ENCODE data around the gene ZC3H4. TPM values are rescaled to one million over a fixed set of nuclear protein-coding genes. Genes with fewer than 3 reads are reported as not detected.
"Not testable (repeated sequence)": the region's sequence is repeated elsewhere in the genome, so short reads cannot be mapped to it uniquely, and the experiment has no call there.

ZC3H4 gene
- total RNA-seq, 4 donors from 2014 or later: 13.1 to 20.9 (median 18.0) TPM

DNA sequence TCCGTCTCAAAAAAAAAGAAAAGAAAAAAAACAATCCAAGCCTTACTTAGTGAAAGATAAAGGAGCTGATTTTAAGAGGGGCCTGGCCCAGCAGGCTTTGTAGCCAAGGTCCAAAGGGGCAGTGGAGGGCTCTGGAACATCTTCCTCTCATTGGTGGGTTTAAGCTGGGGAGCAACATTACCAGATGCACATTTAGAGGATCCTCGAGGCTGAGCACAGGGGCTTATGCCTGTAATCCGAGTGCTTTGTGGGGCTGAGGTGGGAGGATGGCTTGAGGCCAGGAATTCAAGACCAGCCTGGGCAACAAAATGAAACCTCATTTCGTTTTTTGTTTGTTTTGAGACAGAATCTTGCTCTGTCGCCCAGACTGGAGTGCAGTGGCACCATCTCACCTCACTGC is 57.2 kb downstream of the ZC3H4 start:
- ATAC-seq (ENCODE audit: low FRiP score) (no peak), DNase-seq (ENCODE audit: low spot score) (no peak)
- TF ChIP-seq, protein P1, sequence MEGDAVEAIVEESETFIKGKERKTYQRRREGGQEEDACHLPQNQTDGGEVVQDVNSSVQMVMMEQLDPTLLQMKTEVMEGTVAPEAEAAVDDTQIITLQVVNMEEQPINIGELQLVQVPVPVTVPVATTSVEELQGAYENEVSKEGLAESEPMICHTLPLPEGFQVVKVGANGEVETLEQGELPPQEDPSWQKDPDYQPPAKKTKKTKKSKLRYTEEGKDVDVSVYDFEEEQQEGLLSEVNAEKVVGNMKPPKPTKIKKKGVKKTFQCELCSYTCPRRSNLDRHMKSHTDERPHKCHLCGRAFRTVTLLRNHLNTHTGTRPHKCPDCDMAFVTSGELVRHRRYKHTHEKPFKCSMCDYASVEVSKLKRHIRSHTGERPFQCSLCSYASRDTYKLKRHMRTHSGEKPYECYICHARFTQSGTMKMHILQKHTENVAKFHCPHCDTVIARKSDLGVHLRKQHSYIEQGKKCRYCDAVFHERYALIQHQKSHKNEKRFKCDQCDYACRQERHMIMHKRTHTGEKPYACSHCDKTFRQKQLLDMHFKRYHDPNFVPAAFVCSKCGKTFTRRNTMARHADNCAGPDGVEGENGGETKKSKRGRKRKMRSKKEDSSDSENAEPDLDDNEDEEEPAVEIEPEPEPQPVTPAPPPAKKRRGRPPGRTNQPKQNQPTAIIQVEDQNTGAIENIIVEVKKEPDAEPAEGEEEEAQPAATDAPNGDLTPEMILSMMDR (IDR thresholded peaks at IDR 0.05): no peak

DNA sequence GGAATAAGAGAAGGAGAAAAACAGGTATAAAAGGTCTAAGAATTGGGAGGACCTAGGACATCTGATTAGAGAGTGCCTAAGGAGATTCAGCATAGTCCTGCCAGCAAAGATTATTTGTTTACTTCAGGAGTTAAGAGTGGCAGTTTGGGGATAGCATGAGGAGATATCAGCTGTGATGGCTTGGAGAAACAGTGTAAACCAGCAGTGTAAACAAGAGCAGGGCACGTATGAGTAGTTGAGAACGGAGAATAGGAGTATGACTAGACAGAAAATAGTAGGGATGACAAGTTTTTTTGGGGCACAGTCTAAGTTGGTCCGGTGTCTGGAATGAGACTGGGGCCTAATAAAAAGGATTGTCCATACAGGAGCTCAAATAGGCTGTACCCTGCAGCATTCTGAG is 63.0 kb downstream of the ZC3H4 start:
- not testable (repeated sequence) for ATAC-seq (ENCODE audit: low FRiP score); DNase-seq (ENCODE audit: low spot score)

DNA sequence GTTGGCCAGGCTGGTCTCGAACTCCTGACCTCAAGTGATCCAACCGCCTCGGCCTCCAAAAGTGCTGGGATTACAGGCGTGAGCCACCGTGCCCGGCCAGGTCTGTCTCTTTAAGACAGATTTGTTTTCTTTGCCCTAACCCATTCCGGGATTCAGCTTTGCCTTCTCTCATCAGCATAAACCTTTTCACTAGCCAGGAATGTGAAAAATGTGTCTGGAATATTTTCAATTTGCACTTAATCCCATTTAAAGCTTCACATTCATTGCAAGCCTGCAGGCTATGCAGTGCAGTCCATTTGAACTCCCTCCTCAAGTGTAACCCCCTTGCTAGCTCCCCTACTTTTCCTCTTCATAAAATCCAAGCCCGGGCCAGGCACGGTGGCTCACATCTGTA is 64.3 kb downstream of the ZC3H4 start:
- ATAC-seq (ENCODE audit: low FRiP score) (peak; percentile 16), DNase-seq (ENCODE audit: low spot score) (no peak)
- TF ChIP-seq, protein P1 (IDR thresholded peaks at IDR 0.05): no peak

DNA sequence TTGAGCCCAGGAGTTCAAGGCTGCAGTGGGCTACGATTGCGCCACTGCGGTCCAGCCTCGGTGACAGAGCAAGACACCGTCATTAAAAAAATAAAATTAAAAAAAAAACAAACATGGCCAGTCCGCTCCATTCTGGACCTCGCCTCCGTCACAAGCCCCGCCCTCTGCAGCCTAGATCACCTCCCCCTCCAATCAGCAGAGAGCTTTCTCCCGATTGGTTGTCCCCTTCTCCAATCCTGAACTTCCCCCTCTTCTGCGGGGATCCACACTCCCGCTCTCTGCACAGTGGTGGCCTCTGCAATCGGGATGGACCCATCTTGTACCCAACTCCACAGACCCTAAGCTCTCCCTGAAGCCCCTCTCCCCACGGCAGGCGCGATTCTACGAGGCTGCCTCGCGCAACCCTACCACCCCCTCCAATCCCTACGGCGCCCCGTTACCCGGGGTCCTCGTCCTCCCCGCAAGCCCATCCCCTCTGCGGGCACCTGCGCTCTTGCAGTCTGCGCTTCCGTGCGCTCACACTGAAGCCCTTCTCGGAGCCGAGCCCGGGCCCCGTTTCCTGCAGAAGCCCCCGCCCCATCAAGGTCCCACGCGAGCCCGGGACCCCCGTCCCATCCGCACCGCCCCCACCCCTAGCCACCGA is 65.7 kb downstream of the ZC3H4 start:
- TF ChIP-seq, protein P1 (IDR thresholded peaks at IDR 0.05): no peak
- peak; percentile 72 for ATAC-seq (ENCODE audit: low FRiP score)
- peak; percentile 62 for DNase-seq (ENCODE audit: low spot score)

DNA sequence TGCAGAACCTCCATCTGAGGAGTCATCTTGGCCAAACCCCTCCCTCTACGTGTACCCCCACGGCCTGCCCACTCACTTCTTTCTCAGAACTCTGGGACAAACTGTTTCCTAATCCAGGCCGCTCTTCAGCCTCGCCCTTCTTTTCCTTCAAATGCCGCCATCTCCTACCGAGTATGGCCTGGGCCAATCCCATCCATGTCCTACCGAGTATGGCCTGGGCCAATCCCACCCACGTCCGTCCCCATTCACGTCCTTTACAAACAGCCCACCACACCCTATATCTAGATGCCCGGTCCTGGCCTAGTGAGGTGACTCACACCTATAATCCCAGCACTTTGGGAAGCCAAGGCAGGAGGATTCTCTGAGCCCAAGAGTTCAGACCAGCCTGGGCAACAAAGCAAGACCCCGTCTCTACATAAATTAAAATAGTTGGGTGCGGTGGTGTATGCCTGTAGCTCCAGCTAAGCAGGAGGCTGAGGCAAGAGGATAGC is 66.3 kb downstream of the ZC3H4 start:
- DNase-seq (ENCODE audit: low spot score): no peak
- ATAC-seq (ENCODE audit: low FRiP score): no peak
- TF ChIP-seq, protein P1 (IDR thresholded peaks at IDR 0.05): no peak

DNA sequence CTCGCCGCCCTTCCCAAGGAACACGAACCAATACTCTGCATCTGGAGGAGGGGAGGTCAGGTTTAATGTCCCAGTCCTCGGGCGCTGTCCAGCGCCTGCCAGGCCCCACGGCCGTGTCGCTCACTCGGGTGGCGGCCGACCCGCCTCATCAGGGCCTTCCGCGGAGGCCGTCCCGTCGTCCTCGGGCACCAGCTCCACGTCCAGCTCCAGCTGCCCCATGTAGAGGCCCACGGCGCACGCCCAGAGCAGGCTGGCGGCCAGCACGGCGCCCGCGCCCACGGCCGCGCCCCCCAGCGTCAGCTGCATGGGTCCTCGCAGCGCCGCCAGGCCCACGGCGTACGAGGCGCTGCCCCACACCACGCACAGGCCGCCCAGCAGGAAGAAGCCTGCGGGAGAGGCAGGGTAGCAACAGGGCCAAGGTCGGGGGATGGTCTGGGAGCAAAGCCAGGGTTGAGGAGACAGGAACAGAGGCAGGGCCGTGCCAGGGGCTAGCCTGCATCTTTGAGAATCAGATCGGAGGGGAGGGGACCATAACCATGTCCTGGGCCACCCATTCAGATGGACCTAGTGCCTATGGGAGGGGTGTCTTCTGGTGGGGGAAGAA is 67.6 kb downstream of the ZC3H4 start:
- ATAC-seq (ENCODE audit: low FRiP score) (no peak), DNase-seq (ENCODE audit: low spot score) (no peak)
- TF ChIP-seq, protein P1 (IDR thresholded peaks at IDR 0.05): no peak

DNA sequence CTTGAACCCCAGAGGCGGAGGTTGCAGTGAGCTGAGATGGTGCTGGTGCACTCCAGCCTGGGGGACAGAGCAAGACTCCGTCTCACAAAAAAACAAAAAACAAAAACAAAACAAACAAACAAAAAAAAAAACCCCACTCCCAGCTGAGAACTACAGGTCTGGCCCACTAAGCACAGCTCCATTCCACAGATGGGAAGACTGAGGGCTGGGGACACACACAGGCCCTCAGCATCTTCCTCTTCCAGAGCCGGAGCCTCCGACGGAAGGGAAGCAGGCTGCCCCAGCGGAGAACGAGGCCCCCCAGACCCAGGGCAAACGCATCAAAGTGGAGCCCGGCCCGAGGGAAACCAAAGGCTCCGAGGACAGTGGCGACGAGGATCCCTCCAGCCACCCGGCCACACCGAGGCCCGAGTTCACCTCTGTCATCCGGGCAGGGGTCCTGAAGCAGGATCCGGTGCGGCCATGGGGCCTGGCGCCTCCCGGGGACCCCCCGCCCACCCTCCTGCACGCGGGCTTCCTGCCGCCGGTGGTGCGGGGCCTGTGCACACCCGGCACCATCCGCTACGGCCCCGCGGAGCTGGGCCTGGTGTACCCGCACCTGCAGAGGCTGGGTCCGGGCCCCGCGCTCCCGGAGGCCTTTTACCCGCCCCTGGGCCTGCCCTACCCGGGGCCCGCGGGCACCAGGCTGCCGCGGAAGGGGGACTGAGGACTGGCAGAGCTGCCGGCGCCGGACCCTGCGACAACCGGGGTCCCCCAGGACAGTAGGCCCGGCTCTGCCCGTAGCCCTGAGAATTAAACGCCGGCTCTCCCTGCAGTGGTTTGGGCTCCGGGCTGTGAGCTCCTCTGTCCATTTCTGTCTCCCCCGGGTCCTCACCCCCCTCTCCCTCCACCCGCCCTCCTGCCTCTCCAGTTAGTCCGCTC is 68.4 kb downstream of the ZC3H4 start:
- no peak for ATAC-seq (ENCODE audit: low FRiP score)
- TF ChIP-seq, protein P1 (IDR thresholded peaks at IDR 0.05): no peak
- no peak for DNase-seq (ENCODE audit: low spot score)

Measured in omental fat pad (tissue), 4 donors.